PC-3 (cell line): Measurements from ENCODE around the gene ZAP70. TPM values are rescaled to one million over a fixed set of nuclear protein-coding genes. Genes with fewer than 3 reads are reported as not detected.

Experiments used
- ATAC-seq: fragments of 200-7000 bp; cut with Tn5 transposase; 2 replicates; pipeline ENCODE4 v1.9.1; 2020; ENCODE audit warnings: mild to moderate bottlenecking, moderate library complexity
- BruUV-seq: library from RNA; stranded (reverse); fragments of 400-500 nt; replicated peaks from 2 replicates; lab custom pipeline; 2021; lab: Mats Ljungman, UMichigan
- CTCF ChIA-PET: fragments of 300-600 bp; sonication (Branson Sonifier 250); formaldehyde crosslinking; loops from one replicate; lab custom pipeline; 2022; ENCODE audit warnings: antibody characterized with exemption; lab: Charles Lee
- POLR2A ChIA-PET: fragments of 300-600 bp; sonication (Branson Sonifier 250); formaldehyde crosslinking; loops from one replicate; lab custom pipeline; 2022; ENCODE audit warnings: antibody characterized with exemption; ENCODE audit not compliant: unreplicated experiment; lab: Charles Lee
- DNase-seq: peaks from one replicate; pipeline ENCODE4 v3.0.0-alpha.2; 2015
- H2AFZ ChIP-seq: fragments of 300-600 bp; sonication (generic); 2 replicates; pipeline ENCODE4 v1.6.0; 2016; ENCODE audit warnings: antibody characterized with exemption, low read length
- H3F3A ChIP-seq: fragments of 300-600 bp; sonication (generic); one replicate; pipeline ENCODE4 v1.6.0; 2017; ENCODE audit warnings: antibody characterized with exemption, low read length, control low read depth, mild to moderate bottlenecking; ENCODE audit not compliant: unreplicated experiment
- H3K27ac ChIP-seq: fragments of 300-600 bp; sonication (generic); 2 replicates; pipeline ENCODE4 v1.5.1; 2016; ENCODE audit warnings: mild to moderate bottlenecking, low read length
- H3K27me3 ChIP-seq: fragments of 300-600 bp; sonication (generic); 2 replicates; pipeline ENCODE4 v1.6.1; 2016; ENCODE audit warnings: low read length, mixed read lengths
- H3K36me3 ChIP-seq: fragments of 300-600 bp; sonication (generic); 2 replicates; pipeline ENCODE4 v1.6.1; 2016; ENCODE audit warnings: low read depth, mixed run types, low read length, mixed read lengths
- H3K4me1 ChIP-seq: fragments of 300-600 bp; sonication (generic); 2 replicates; pipeline ENCODE4 v1.5.1; 2016; ENCODE audit warnings: low read length; ENCODE audit not compliant: insufficient read depth
- H3K4me2 ChIP-seq: fragments of 300-600 bp; sonication (generic); 2 replicates; pipeline ENCODE4 v1.6.0; 2016; ENCODE audit warnings: low read length
- H3K4me3 ChIP-seq: fragments of 300-600 bp; sonication (generic); 2 replicates; pipeline ENCODE4 v1.5.1; 2016; ENCODE audit warnings: mild to moderate bottlenecking, low read length, mixed read lengths
- H3K79me2 ChIP-seq: fragments of 300-600 bp; sonication (generic); 2 replicates; pipeline ENCODE4 v1.6.1; 2017; ENCODE audit warnings: low read length, mixed read lengths
- H3K9ac ChIP-seq: fragments of 300-600 bp; sonication (generic); 2 replicates; pipeline ENCODE4 v1.6.0; 2016; ENCODE audit warnings: mild to moderate bottlenecking, low read length
- H3K9me2 ChIP-seq: fragments of 300-600 bp; sonication (generic); replicated peaks from 2 replicates; pipeline ENCODE4 v1.6.1; 2016; ENCODE audit warnings: mixed run types, low read length, mixed read lengths
- H3K9me3 ChIP-seq: fragments of 300-600 bp; sonication (generic); 2 replicates; pipeline ENCODE4 v1.6.1; 2016; ENCODE audit warnings: low read length, mixed read lengths
- H4K20me1 ChIP-seq: fragments of 300-600 bp; sonication (generic); 2 replicates; pipeline ENCODE4 v1.6.1; 2016; ENCODE audit warnings: low read length, mixed read lengths
- CTCF ChIP-seq: fragments of 300-600 bp; sonication (generic); conservative IDR thresholded peaks from 2 replicates; pipeline ENCODE4 v1.5.1; 2017; ENCODE audit warnings: antibody characterized with exemption, low read depth, mild to moderate bottlenecking, low read length
- EZH2 ChIP-seq: fragments of 300-600 bp; sonication (generic); IDR thresholded peaks from one replicate; pipeline ENCODE4 v1.6.1; 2017; ENCODE audit warnings: antibody characterized with exemption, mild to moderate bottlenecking, low read length; ENCODE audit not compliant: unreplicated experiment
- EZH2phosphoT487 ChIP-seq: fragments of 300-600 bp; sonication (generic); IDR thresholded peaks from 2 replicates; pipeline ENCODE4 v1.6.1; 2018; ENCODE audit warnings: mild to moderate bottlenecking, antibody characterized with exemption, low read length, borderline replicate concordance
- intact Hi-C: fragments of 100-400 bp; cut with micrococcal nuclease; formaldehyde crosslinking; loops from 2 replicates; pipeline ENCODE4 v1.9.0; 2023
- total RNA-seq: library from RNA; depleted of rRNA; stranded (reverse); fragments of >200 nt; gene quantifications from 2 replicates; pipeline ENCODE4 v1.2.3, GENCODE V29; 2014

Gene ZAP70
- total RNA-seq, 1 experiment from 2014 or later, result not detected

GRCh38 chr2:97751752-97752151 lies 38.4 kb downstream of the ZAP70 start:
- TF ChIP-seq CTCF (no peak), EZH2 (no peak), EZH2phosphoT487 (no peak)
- no peak overlapping the region for H3K4me3 ChIP-seq

GRCh38 chr2:97752342-97753334 lies 39.3 kb downstream of the ZAP70 start:
- BruUV-seq, result no TSS peak
- ChIA-PET POLR2A (interaction anchor here (0.6 to 0.7 kb wide), 2 partner anchors 625 to 857 kb away, joined by 3 to 6 read pairs; no protein-coding TSS in a partner anchor), CTCF (interaction anchor here (0.5 kb wide), 1 partner anchor 12 kb away, joined by 4 read pairs; no protein-coding TSS in a partner anchor)
- ATAC-seq, result peak; percentile 62
- Histone ChIP-seq H3F3A (no peaks in the 10 kb centered on the region), H3K36me3 (peaks cover 26% of the 10 kb centered on the region), H3K4me3 (0 out of 2 replicates have a peak overlapping the region, but pooled peaks have one; percentile 15), H3K4me1 (peaks cover 24% of the 10 kb centered on the region), H3K9me2 (no peaks in the 10 kb centered on the region), H3K4me2 (peak overlapping the region; percentile 52), H4K20me1 (no peaks in the 10 kb centered on the region), H3K27me3 (no peaks in the 10 kb centered on the region), H3K27ac (peak overlapping the region; percentile 7; the same call in 1 of the 2 replicates), H3K9me3 (no peaks in the 10 kb centered on the region), H3K79me2 (no peaks in the 10 kb centered on the region), H2AFZ (no peak overlapping the region), H3K9ac (no peak overlapping the region)
- intact Hi-C loops, result no loop called here
- TF ChIP-seq CTCF (no peak), EZH2 (no peak), EZH2phosphoT487 (no peak)
- peak; percentile 53 for DNase-seq

More at GRCh38 chr2:97751752-97752151, 38.4 kb downstream of the ZAP70 start:
- Histone ChIP-seq H2AFZ (no peak overlapping the region), H3K9me3 (no peaks in the 10 kb centered on the region), H3K27ac (no peak overlapping the region), H3K4me2 (no peak overlapping the region), H3F3A (no peaks in the 10 kb centered on the region), H3K4me1 (peaks cover 24% of the 10 kb centered on the region), H4K20me1 (no peaks in the 10 kb centered on the region), H3K9me2 (no peaks in the 10 kb centered on the region), H3K9ac (no peak overlapping the region), H3K27me3 (no peaks in the 10 kb centered on the region), H3K79me2 (no peaks in the 10 kb centered on the region), H3K36me3 (peaks cover 22% of the 10 kb centered on the region)
- ATAC-seq (peak; percentile 52; the same call in 1 of the 2 replicates), DNase-seq (peak; percentile 29)
- CTCF ChIA-PET, result no interaction called here
- POLR2A ChIA-PET, result no interaction called here
- intact Hi-C loops, result no loop called here
- BruUV-seq, result no TSS peak
